Keratinocyte (primary cell): ENCODE data around the gene WDR77. TPM values are rescaled to one million over a fixed set of nuclear protein-coding genes. Genes with fewer than 3 reads are reported as not detected.

Experiments used
- DNase-seq: peaks from one replicate; pipeline ENCODE4 v3.0.0-alpha.2; 2011; ENCODE audit warnings: low read depth, missing footprints, low spot score
- FAIRE-seq: peaks from 2 replicates; lab custom pipeline; 2011; peaks lifted over from hg19 to GRCh38; lab: Jason Lieb, UNC
- H2AFZ ChIP-seq: 2 replicates; pipeline ENCODE4 v1.6.0; 2012; ENCODE audit warnings: low read length, control low read depth, inconsistent platforms; ENCODE audit not compliant: control insufficient read depth
- H3K27ac ChIP-seq: 2 replicates; pipeline ENCODE4 v1.5.1; 2011; ENCODE audit warnings: low read length; ENCODE audit not compliant: control insufficient read depth, insufficient read depth
- H3K27me3 ChIP-seq: 3 replicates; pipeline ENCODE4 v1.6.0; 2011; ENCODE audit warnings: low read length; ENCODE audit not compliant: control insufficient read depth, insufficient read depth; ENCODE audit errors: extremely low read depth
- H3K36me3 ChIP-seq, 2 experiments: 2 replicates in 1 of 2; 3 replicates in 1 of 2; pipeline ENCODE4 v1.5.1; 2011; ENCODE audit warnings: low read length in 2 of 2, mild to moderate bottlenecking in 1 of 2; ENCODE audit not compliant: control insufficient read depth in 2 of 2, insufficient read depth in 2 of 2; ENCODE audit errors: extremely low read depth in 1 of 2
- H3K4me1 ChIP-seq: 3 replicates; pipeline ENCODE4 v1.5.1; 2011; ENCODE audit warnings: low read length; ENCODE audit not compliant: control insufficient read depth, insufficient read depth; ENCODE audit errors: extremely low read depth
- H3K4me2 ChIP-seq: 3 replicates; pipeline ENCODE4 v1.6.0; 2011; ENCODE audit warnings: low read depth, low read length; ENCODE audit not compliant: control insufficient read depth, insufficient read depth; ENCODE audit errors: extremely low read depth
- H3K4me3 ChIP-seq, 3 experiments: fragments of 200-600 bp in 1 of 3; sonication (generic) in 1 of 3; 2 replicates in 2 of 3; 3 replicates in 1 of 3; pipeline ENCODE4 v1.5.1; 2011 to 2016; ENCODE audit warnings: low read length in 3 of 3, mild to moderate bottlenecking in 3 of 3, control low read depth in 2 of 3, inconsistent platforms in 1 of 3, low read depth in 1 of 3, mixed read lengths in 1 of 3, mixed run types in 1 of 3, moderate library complexity in 1 of 3; ENCODE audit not compliant: control insufficient read depth in 2 of 3, insufficient read depth in 2 of 3; ENCODE audit errors: extremely low read depth in 1 of 3
- H3K79me2 ChIP-seq: 2 replicates; pipeline ENCODE4 v1.6.0; 2012; ENCODE audit warnings: low read length; ENCODE audit not compliant: control insufficient read depth, insufficient read depth
- H3K9ac ChIP-seq: 3 replicates; pipeline ENCODE4 v1.6.0; 2011; ENCODE audit warnings: low read length; ENCODE audit not compliant: control insufficient read depth, insufficient read depth; ENCODE audit errors: extremely low read depth
- H3K9me1 ChIP-seq: 3 replicates; pipeline ENCODE4 v1.6.0; 2011; ENCODE audit warnings: low read length; ENCODE audit not compliant: control insufficient read depth, insufficient read depth; ENCODE audit errors: extremely low read depth
- H3K9me3 ChIP-seq: 2 replicates; pipeline ENCODE4 v1.5.1; 2012; ENCODE audit warnings: low read depth, low read length; ENCODE audit not compliant: control insufficient read depth
- H4K20me1 ChIP-seq: 3 replicates; pipeline ENCODE4 v1.6.0; 2011; ENCODE audit warnings: low read length; ENCODE audit not compliant: control insufficient read depth, insufficient read depth; ENCODE audit errors: extremely low read depth
- EZH2 ChIP-seq: IDR thresholded peaks from one replicate; pipeline ENCODE4 v1.6.1; 2012; ENCODE audit warnings: inconsistent platforms, mild to moderate bottlenecking, low read length, moderate library complexity
- dilution Hi-C: fragments of 300-500 bp; cut with MboI; formaldehyde crosslinking; loops from one replicate; pipeline ENCODE4 v1.7.0; 2020; ENCODE audit warnings: low sequenced_read_pairs; ENCODE audit not compliant: extremely low pct_ligation_motif_present
- polyA plus RNA-seq, 5 experiments: library from polyadenylated mRNA; depleted of rRNA in 3 of 5; stranded (reverse) in 3 of 5; stranded (forward) in 1 of 5; unstranded in 1 of 5; fragments of >200 nt; gene quantifications; 1 replicate in 1 of 5; 2 replicates in 3 of 5; 3 replicates in 1 of 5; pipeline versions ENCODE4 v1.2.1 to v1.2.3, GENCODE V29; 2011 to 2012; ENCODE audit warnings: missing spikeins in 2 of 5, low read depth in 1 of 5, low replicate concordance in 1 of 5
- TF ChIP-seq, protein P1 (sequence below), 3 experiments: IDR thresholded peaks in 1 of 3; conservative IDR thresholded peaks in 1 of 3; optimal IDR thresholded peaks in 1 of 3; 2 replicates in 2 of 3; 3 replicates in 1 of 3; pipeline versions ENCODE3 to v1.5.1; 2011; ENCODE audit warnings: low read length in 3 of 3, mild to moderate bottlenecking in 3 of 3, moderate library complexity in 2 of 3, control low read depth in 1 of 3, inconsistent platforms in 1 of 3; ENCODE audit not compliant: insufficient read depth in 2 of 3; ENCODE audit errors: extremely low read depth in 1 of 3

Gene WDR77
- polyA plus RNA-seq, 1 donor (not counting 4 experiments of a cell fraction or from before 2014, with no cell fraction given), result 110 TPM

GRCh38 chr1:111420377-111420776 is 28.7 kb downstream of the WDR77 start:
- H3K9me1 ChIP-seq, result no peaks in the 10 kb centered on the region
- H3K4me2 ChIP-seq, result no peak overlapping the region
- DNase-seq (no peak), FAIRE-seq (no peak)
- no peak overlapping the region for H3K27ac ChIP-seq
- peaks cover 4% of the 10 kb centered on the region for H3K27me3 ChIP-seq
- H3K4me1 ChIP-seq, result peaks cover 13% of the 10 kb centered on the region
- TF ChIP-seq EZH2, result no peak
- TF ChIP-seq, protein P1, sequence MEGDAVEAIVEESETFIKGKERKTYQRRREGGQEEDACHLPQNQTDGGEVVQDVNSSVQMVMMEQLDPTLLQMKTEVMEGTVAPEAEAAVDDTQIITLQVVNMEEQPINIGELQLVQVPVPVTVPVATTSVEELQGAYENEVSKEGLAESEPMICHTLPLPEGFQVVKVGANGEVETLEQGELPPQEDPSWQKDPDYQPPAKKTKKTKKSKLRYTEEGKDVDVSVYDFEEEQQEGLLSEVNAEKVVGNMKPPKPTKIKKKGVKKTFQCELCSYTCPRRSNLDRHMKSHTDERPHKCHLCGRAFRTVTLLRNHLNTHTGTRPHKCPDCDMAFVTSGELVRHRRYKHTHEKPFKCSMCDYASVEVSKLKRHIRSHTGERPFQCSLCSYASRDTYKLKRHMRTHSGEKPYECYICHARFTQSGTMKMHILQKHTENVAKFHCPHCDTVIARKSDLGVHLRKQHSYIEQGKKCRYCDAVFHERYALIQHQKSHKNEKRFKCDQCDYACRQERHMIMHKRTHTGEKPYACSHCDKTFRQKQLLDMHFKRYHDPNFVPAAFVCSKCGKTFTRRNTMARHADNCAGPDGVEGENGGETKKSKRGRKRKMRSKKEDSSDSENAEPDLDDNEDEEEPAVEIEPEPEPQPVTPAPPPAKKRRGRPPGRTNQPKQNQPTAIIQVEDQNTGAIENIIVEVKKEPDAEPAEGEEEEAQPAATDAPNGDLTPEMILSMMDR (optimal IDR thresholded peaks at IDR 0.05 in 1 of 3, IDR thresholded peaks at IDR 0.05 in 1 of 3, conservative IDR thresholded peaks at IDR 0.05 in 1 of 3; ENCODE audit: extremely low read depth in 1 of 3, insufficient read depth in 2 of 3, low read length in 3 of 3), result no peak
- H4K20me1 ChIP-seq, result no peaks in the 10 kb centered on the region
- no peak overlapping the region for H3K9ac ChIP-seq
- H3K79me2 ChIP-seq, result no peaks in the 10 kb centered on the region
- dilution Hi-C loops, result no loop called here
- H2AFZ ChIP-seq, result no peak overlapping the region
- H3K9me3 ChIP-seq, result no peaks in the 10 kb centered on the region
- no peak overlapping the region for H3K4me3 ChIP-seq
- H3K36me3 ChIP-seq, result no peaks in the 10 kb centered on the region

GRCh38 chr1:111419037-111419436 is 30.0 kb downstream of the WDR77 start:
- no peak overlapping the region for H3K9ac ChIP-seq
- H2AFZ ChIP-seq, result no peak overlapping the region
- no peaks in the 10 kb centered on the region for H3K36me3 ChIP-seq
- dilution Hi-C loops, result no loop called here
- H3K4me1 ChIP-seq, result peaks cover 13% of the 10 kb centered on the region
- TF ChIP-seq, protein P1 (optimal IDR thresholded peaks at IDR 0.05 in 1 of 3, IDR thresholded peaks at IDR 0.05 in 1 of 3, conservative IDR thresholded peaks at IDR 0.05 in 1 of 3; ENCODE audit: extremely low read depth in 1 of 3, insufficient read depth in 2 of 3, low read length in 3 of 3), result no peak
- TF ChIP-seq EZH2, result no peak
- DNase-seq (no peak), FAIRE-seq (no peak)
- no peaks in the 10 kb centered on the region for H3K9me3 ChIP-seq
- H4K20me1 ChIP-seq, result no peaks in the 10 kb centered on the region
- no peaks in the 10 kb centered on the region for H3K9me1 ChIP-seq
- no peak overlapping the region for H3K27ac ChIP-seq
- no peaks in the 10 kb centered on the region for H3K79me2 ChIP-seq
- H3K4me2 ChIP-seq, result no peak overlapping the region
- no peak overlapping the region for H3K4me3 ChIP-seq
- no peaks in the 10 kb centered on the region for H3K27me3 ChIP-seq
